T-helper 9 cell (primary cell): ENCODE results near the gene UGT1A5.

Experiments
- DNase-seq: peaks from one replicate; pipeline ENCODE4 v3.0.0-alpha.2; 2020

Gene UGT1A5

GRCh38 chr2:233811087-233811486, 98.4 kb downstream of the UGT1A5 start:
- DNase-seq = no peak

DNA sequence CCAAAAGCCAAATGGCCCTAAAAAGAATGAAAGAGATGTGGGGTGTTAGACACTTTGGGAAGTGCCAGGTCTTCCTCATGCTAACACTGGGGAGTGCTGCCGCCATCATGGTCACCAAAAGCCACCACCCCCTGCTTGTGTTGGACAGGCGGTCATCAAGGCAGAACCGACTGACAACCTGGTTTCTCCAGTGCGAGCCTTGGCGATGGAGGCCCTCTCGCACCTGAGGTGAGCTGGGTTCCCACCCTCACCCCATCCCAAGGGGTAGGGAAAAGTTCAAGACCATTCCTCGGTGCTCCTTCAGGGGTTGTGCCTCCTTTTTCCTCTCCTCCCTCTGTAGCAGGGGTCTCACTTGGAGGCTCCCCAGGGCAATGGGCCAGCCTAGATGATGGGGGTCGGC, 99.0 kb downstream of the UGT1A5 start:
- no peak for DNase-seq

DNA sequence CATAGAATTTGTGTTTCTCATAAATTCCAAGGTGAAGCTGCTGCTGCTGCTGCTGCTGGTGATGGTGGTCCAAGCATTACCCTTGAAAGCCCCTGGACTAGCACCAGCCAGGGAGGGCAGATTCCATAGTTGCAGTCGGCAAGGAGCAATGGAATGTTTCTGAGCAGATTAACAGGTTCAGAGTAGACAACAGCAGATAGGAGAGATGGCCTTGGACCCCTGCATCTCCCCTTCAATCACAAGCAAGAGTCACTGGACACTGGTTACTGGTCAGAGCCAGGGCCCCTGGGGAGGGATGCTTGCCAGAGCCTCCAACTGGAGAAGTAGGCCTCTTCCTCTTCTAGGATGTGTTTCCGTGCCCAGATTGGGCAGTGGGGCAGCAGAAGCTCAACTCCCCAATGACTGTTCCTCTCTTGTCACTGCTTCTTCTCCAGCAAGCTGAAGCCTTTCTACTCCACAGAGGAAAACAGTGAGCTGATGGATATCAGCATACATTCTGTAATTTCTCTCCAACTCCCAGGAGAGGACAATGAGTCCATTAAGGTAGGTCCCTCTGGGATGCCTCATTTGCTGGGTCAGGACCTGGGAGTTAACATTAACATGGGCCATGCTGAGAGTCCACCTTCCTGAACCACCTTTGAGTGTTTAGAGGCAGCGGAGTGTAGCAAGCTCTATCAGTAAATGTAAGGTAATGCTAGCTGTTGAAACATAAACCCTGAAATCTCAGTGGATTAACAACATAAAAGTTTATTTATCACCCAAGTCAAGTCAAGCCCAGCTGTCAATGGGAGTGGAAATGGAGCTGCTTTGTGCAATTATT, 100.7 kb downstream of the UGT1A5 start:
- no peak for DNase-seq

DNA sequence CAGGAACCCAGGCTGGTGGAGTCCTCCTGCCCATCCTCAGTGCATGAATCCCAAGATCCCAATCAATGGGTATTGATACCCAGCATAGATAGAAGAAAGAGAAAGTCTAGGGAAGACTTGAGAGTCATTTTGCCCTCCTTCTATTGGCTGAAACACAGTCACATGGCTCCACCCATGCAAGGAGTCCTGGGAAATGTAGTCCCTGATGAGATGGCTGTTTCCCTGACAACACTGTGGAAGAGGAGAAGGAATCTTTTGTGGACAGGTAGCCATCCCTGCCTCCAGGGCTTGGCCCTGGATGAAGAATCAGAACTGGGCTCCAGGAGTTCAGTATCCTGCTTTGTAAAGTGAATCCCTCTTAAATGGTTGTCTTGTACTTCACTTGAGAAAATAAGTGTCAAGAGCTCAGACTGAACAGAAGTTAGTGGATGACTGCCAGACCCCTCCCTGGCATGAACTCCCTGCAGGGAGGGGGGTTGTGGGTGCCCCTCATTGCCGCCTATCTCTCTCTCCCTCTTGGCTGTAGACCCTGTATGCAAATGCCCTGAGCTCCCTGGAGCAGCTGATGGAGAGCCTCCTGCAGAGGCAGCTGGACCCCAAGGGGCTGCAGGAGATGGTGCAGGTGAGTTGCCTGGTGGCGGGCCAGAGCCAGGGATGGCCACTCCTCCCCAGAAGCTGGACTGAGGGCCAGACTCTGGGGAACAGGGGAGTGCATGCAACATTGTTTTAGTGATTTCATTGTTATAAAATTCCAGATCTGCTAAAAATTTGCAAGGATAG, 101.5 kb downstream of the UGT1A5 start:
- no peak for DNase-seq

DNA sequence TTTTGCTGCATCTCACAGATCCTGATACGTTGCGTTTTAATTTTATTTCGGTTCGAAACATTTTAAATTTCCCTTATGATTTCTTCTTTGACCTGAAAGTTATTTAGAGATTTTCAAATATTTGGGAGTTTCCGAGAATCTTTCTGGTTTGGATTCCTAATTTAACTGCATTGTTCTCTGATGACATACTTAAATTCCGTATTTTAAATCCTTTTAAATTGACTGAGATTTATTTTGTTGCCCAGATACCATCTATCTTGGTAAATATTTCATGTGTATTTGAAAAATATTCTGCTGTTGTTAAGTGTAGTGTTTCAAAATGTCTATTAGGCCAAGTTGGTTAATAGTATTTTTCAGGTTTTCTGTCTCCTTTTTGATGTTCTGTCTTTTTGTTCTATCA, 103.2 kb downstream of the UGT1A5 start:
- no peak for DNase-seq

DNA sequence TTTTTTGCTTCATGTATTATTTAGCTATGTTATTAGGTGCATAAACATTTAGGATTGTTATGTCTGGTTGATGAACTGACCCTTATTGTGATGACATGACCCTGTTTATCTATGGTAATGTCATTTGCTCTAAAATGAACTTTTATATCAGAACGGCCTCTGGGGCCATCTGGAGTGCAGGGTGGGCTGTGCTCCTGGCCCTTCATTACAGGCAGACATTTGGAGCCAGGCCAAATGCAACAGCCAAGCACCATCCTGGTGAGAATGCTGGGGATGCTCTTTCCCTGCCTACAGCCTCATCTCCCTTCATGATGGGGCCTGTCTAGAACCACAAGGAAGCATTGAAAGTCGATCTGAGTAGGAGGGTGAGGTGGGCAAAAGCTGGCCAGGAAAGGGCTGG, 103.6 kb downstream of the UGT1A5 start:
- DNase-seq = no peak

DNA sequence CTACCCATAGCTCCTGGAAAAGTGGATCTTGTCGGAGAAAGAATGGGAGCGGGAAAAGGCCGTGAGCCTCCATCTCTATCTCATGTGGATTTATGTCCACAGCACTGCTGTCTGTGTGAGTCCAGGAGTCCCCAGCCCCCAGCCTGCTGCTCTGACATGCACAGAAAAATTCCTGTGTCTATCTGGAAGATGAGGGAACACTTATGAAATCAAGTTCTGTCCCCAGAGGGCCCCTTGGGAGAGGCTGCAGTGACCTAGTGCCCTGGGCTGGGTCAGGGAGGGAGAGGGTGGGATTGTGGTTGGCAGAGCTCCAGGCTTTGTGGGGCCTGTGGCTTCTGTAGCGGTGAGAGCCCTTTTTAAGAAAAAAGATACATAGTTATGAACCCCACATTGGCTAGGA, 104.1 kb downstream of the UGT1A5 start:
- DNase-seq = no peak

- no peak for DNase-seq
Observed at GRCh38 chr2:233817361-233817911, 104.7 kb downstream of the UGT1A5 start.

DNA sequence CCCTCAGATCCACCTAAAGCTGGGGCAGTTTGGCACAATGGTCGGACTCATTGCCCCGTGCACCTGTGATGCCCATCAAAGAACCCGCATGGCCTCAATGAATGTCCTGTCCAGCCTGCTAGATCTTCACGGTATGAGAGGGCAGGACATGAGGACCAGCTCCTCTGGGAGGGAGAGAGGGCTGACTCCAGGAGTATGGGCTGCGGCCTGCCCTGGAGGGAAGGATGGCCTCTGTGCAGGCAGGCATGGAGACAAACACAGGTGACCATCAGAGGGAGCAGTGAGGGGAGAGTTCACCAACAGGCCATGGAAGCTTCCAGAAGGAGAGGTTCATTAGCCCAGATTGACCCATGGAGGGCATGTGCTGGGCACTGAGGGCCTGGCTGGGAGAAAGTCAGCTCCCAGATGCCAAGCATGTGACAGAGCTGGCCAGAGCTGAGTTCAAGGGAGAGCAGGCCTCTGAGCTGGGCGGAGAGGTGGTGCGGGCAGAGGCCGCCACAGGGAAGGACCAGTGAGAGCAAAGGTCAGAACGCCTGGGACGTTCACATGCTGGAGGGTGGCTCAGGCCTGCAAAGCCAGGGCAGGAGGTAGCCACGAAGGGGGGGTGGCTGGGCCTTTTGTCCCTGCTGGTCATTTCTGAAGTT, 105.4 kb downstream of the UGT1A5 start:
- no peak for DNase-seq

GRCh38 chr2:233818639-233819621, 106.2 kb downstream of the UGT1A5 start:
- no peak for DNase-seq

DNA sequence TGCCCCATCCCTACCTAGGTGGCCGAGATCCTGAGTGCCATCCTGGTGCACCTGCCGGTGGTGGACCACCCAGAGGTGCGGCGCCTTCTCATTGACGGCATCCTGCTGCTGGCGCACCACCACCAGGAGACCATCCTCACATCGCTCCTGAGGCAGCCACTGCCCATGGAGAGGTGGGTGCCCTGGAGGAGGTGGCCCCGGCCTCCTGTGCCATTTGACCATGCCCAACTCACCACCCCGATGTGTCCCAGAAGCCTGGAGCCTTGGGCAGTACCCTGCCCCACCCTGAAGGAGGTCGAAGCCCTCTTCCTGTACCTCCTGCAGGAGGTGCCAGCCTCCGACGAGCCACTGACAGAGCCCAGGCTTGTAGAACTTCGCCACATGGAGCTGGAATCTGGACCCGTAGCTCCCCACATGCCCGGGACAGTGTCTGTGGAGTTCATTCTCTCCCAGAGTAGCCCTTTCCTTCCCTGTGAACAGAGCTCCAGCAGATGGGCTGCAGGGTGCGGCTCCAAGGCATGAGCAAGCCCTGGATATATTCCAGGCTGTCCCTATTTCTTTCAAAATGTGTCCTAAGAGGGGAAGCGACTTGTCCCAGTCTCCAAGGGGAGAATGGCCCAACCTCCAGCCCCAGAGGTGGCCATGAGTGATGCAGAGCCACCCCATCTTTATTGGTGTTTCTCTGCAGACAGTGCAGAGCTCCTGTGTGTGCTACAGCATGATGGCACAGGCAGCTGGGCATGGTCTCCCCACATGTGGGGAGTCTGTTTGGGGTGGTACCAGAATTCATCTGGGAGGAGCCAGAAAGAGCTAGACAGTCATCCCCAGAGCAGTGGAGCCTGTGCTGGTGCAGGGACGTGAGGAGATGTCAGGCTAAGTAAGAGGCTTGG, 107.4 kb downstream of the UGT1A5 start:
- DNase-seq = no peak

- DNase-seq = no peak
Observed at GRCh38 chr2:233820774-233821105, 108.0 kb downstream of the UGT1A5 start.

GRCh38 chr2:233821196-233821595, 108.5 kb downstream of the UGT1A5 start:
- DNase-seq = no peak

DNA sequence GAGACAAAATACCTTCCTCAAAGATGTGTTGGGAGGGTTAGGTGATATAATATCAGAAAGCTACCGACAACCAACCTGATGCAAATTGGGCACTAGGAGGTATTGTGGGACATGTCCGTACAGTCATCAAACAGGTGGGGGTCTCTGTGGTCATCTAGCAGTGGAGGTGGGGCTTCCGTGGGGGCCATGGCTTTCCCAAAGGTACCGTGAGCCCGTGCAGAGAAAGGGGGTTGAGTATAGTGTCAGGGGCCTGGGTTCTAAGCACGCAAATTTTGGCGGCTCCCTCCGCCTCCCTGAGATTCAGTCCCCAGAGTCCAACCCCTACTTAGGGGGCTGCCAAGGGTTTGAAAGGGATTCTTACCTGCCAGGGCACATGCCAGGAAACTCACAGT, 109.0 kb downstream of the UGT1A5 start:
- DNase-seq = no peak

DNA sequence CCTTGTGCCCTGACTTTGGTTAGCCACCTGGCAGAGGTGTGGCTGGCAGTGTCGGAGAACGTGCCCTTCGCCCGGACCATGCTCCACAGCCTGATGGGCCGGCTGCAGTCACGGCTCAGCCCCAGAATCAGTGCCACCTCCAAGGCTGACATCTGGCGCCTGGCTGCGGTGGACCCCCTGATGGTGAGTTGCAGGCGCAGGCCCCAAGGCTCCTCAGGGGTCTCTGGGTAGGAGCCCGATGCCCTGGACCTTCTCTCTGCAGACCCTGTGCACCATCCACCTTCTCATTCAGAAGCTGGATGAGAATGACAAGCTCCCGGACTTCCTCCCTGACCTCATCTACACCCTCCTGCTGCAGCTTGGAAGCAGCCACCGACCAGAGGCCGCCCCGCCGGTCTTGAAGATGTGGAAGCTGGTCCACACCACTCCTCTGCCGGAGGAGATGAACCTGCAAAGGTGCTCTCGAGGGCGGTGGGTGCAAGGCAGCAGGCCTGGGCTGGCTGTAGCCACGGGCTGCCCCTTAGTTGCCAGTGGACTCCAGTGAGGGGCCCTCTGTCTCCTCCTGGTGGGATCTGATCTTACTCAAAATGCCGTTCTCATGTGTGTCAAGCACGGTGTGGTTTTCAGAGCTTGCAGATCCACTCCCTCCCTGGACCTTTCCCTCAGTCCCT, 109.5 kb downstream of the UGT1A5 start:
- no peak for DNase-seq
